GM12878 (cell line): ENCODE measurements around the gene FUBP3. TPM values are rescaled to one million over a fixed set of nuclear protein-coding genes. Genes with fewer than 3 reads are reported as not detected.

Experiments used
- ATAC-seq: fragments of 200-7000 bp; cut with Tn5 transposase; 3 replicates; pipeline ENCODE4 v1.9.1; 2020; ENCODE audit warnings: mild to moderate bottlenecking, moderate library complexity
- BruUV-seq: library from RNA; stranded (reverse); fragments of 400-500 nt; replicated peaks from 2 replicates; lab custom pipeline; 2021; lab: Mats Ljungman, UMichigan
- CTCF ChIA-PET: fragments of 300-600 bp; sonication (Branson Sonifier 250); formaldehyde crosslinking; extraction: SDS; loops from one replicate; lab custom pipeline; 2021; ENCODE audit warnings: inconsistent platforms; lab: Yijun Ruan, JAX
- POLR2A ChIA-PET: fragments of 350-600 bp; formaldehyde crosslinking; extraction: SDS; loops from one replicate; lab custom pipeline; 2021; ENCODE audit warnings: inconsistent platforms; lab: Charles Lee
- RAD21 ChIA-PET: fragments of 300-600 bp; sonication (Branson Sonifier 250); formaldehyde crosslinking; loops from one replicate; lab custom pipeline; 2023; ENCODE audit warnings: antibody characterized with exemption; ENCODE audit not compliant: unreplicated experiment; lab: Charles Lee
- SMC1A ChIA-PET: fragments of 300-600 bp; sonication (Branson Sonifier 250); formaldehyde crosslinking; loops from one replicate; lab custom pipeline; 2023; ENCODE audit not compliant: unreplicated experiment, uncharacterized antibody; lab: Charles Lee
- DNase-seq: peaks from one replicate; pipeline ENCODE4 v3.0.0-alpha.2; 2011; ENCODE audit warnings: low read depth, low spot score
- FAIRE-seq: peaks from 3 replicates; lab custom pipeline; 2011; peaks lifted over from hg19 to GRCh38; lab: Jason Lieb, UNC
- H2AFZ ChIP-seq: 2 replicates; pipeline ENCODE4 v1.6.0; 2011; ENCODE audit warnings: low read depth, low read length, control low read depth; ENCODE audit not compliant: control insufficient read depth
- H3K27ac ChIP-seq: 2 replicates; pipeline ENCODE4 v1.5.1; 2011; ENCODE audit warnings: control low read depth; ENCODE audit not compliant: control insufficient read depth, insufficient read depth
- H3K27me3 ChIP-seq, 2 experiments: replicated peaks in 1 of 2; 2 replicates each; pipeline versions ENCODE4 v1.6.0 to v1.6.1; 2011; ENCODE audit warnings: low read length in 1 of 2; ENCODE audit not compliant: control insufficient read depth in 2 of 2, insufficient read depth in 2 of 2
- H3K36me3 ChIP-seq, 2 experiments: 2 replicates each; pipeline ENCODE4 v1.5.1; 2011; ENCODE audit warnings: low read length in 1 of 2; ENCODE audit not compliant: control insufficient read depth in 2 of 2, insufficient read depth in 2 of 2
- H3K4me1 ChIP-seq: 2 replicates; pipeline ENCODE4 v1.6.1; 2011; ENCODE audit warnings: mild to moderate bottlenecking, low read length, moderate library complexity, mixed read lengths; ENCODE audit not compliant: control insufficient read depth, insufficient read depth
- H3K4me2 ChIP-seq: 2 replicates; pipeline ENCODE4 v1.6.0; 2011; ENCODE audit warnings: control low read depth; ENCODE audit not compliant: control insufficient read depth, insufficient read depth
- H3K4me3 ChIP-seq: fragments of 200-600 bp; sonication (generic); 2 replicates; pipeline ENCODE4 v1.5.1; 2016
- H3K79me2 ChIP-seq: 2 replicates; pipeline ENCODE4 v1.6.0; 2011; ENCODE audit warnings: low read length; ENCODE audit not compliant: control insufficient read depth, insufficient read depth
- H3K9ac ChIP-seq: 2 replicates; pipeline ENCODE4 v1.8.0; 2011; ENCODE audit warnings: low read length, control low read depth, mixed read lengths; ENCODE audit not compliant: control insufficient read depth, insufficient read depth
- H3K9me3 ChIP-seq: replicated peaks from 3 replicates; pipeline ENCODE4 v1.5.1; 2011; ENCODE audit warnings: mild to moderate bottlenecking, low read length; ENCODE audit not compliant: control insufficient read depth, insufficient read depth
- H4K20me1 ChIP-seq: 2 replicates; pipeline ENCODE4 v1.6.0; 2011; ENCODE audit not compliant: control insufficient read depth, insufficient read depth
- DPF2 ChIP-seq: fragments of 450-650 bp; IDR thresholded peaks from 2 replicates; pipeline ENCODE4 v1.6.1; 2017; ENCODE audit warnings: mild to moderate bottlenecking
- E2F4 ChIP-seq: IDR thresholded peaks from 2 replicates; pipeline ENCODE4 v1.6.1; 2012; ENCODE audit warnings: low read depth, low read length, improper control_type of control experiment
- EGR1 ChIP-seq, 2 experiments: IDR thresholded peaks; 1 replicate in 1 of 2; 2 replicates in 1 of 2; pipeline ENCODE4 v1.6.1; 2011 to 2012; ENCODE audit warnings: low read depth in 2 of 2, low read length in 2 of 2, borderline replicate concordance in 1 of 2, mild to moderate bottlenecking in 1 of 2, moderate library complexity in 1 of 2
- ELK1 ChIP-seq: IDR thresholded peaks from 2 replicates; pipeline ENCODE4 v1.6.1; 2012; ENCODE audit warnings: low read depth, low read length, improper control_type of control experiment
- JUND ChIP-seq: IDR thresholded peaks from 2 replicates; pipeline ENCODE4 v1.6.1; 2012; ENCODE audit warnings: low read depth, mild to moderate bottlenecking, low read length, improper control_type of control experiment, moderate library complexity
- MTA3 ChIP-seq: IDR thresholded peaks from 2 replicates; pipeline ENCODE4 v1.6.1; 2012; ENCODE audit warnings: low read length, inconsistent platforms, borderline replicate concordance
- WGBS: methylation state at CpG from one replicate; pipeline ENCODE4 v1.1.6; 2016; ENCODE audit warnings: low lambda C conversion rate; ENCODE audit not compliant: insufficient replicate concordance, insufficient coverage; ENCODE audit errors: missing lambda C conversion rate; 5-methylcytosine and 5-hydroxymethylcytosine counted together
- in situ Hi-C: fragments of 300-500 bp; cut with MboI; formaldehyde crosslinking; loops from 9 replicates; pipeline ENCODE4 v1.14.3; 2018; ENCODE audit warnings: mixed read lengths
- intact Hi-C: fragments of 100-400 bp; cut with micrococcal nuclease; formaldehyde crosslinking; loops from one replicate; pipeline ENCODE4 v1.14.2; 2022; ENCODE audit not compliant: unreplicated experiment
- polyA plus RNA-seq, 11 experiments: library from polyadenylated mRNA; depleted of rRNA in 4 of 11; unstranded in 6 of 11; stranded (reverse) in 5 of 11; fragments of >200 nt; fragmentation: Nextera tagmentation in 4 of 11; fragmentation: Illumina TruSeq in 1 of 11; extraction: Ambion mirVana in 4 of 11; extraction: Trizol in 1 of 11; gene quantifications; 1 replicate in 1 of 11; 2 replicates in 10 of 11; pipeline versions ENCODE4 v1.2.1 to v1.2.3, GENCODE V29; 2011 to 2016; ENCODE audit warnings: inconsistent platforms in 2 of 11, missing spikeins in 2 of 11, low read depth in 1 of 11
- total RNA-seq, 4 experiments: library from RNA; depleted of rRNA in 3 of 4; stranded (reverse); fragments of >200 nt in 3 of 4; fragmentation: Illumina TruSeq in 1 of 4; extraction: Trizol in 1 of 4; gene quantifications; 2 replicates each; pipeline versions ENCODE4 v1.2.1 to v1.2.3, GENCODE V29; 2013 to 2021

The FUBP3 gene
- total and polyA plus RNA-seq, 10 of the 15 experiments (the other 5 are each of a cell fraction or from before 2014, with no cell fraction given) = 2.4 to 49.4 (median 37.2) TPM

DNA sequence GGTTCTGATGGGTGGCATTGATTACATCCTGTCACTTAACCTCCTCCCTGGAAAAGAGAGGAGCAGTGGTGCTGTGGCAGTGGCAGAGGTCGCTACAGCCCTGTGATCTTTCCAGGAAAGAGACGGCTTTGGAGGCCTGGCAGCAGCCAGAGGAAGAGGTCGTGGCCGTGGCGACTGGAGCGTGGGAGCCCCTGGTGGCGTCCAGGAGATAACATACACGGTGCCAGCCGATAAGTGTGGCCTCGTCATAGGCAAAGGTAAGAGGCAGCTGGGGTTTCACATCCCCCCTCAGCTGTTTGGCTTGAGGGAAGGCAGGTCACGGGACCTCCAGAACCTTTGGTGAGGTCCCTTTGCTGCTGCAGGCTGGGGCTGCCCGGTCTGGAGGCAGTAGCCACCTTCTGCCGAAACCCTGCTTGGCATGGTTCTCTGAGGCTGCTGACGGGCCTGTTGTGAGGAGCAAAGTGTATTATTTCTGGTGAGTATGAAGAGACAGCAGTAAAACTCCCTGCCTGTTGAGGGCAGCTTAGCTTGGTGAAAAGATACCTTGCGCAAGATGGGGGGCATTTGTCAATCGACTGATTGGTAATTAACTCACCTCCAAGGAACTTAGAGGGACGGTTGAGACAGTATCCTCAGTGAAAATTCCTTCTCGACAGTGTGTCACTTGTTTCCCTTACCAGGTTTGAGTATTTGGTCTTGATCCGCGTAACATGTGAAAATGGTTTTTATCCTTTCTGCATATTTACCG lies 47.0 kb downstream of the FUBP3 start:
- Histone ChIP-seq H3K9ac (no peak overlapping the region), H3K4me2 (no peak overlapping the region), H2AFZ (no peak overlapping the region), H3K27me3 (no peaks in the 10 kb centered on the region), H3K27ac (no peak overlapping the region), H3K4me1 (no peaks in the 10 kb centered on the region), H3K9me3 (no peaks in the 10 kb centered on the region)
- in situ Hi-C loops (no loop called here), intact Hi-C loops (no loop called here)
- ATAC-seq (no peak), DNase-seq (no peak), FAIRE-seq (no peak)
- ChIA-PET SMC1A (no interaction called here), RAD21 (no interaction called here), POLR2A (no interaction called here), CTCF (no interaction called here)
- WGBS = 87% methylated on average over 21 of the region's 21 CpGs
- TF ChIP-seq DPF2 (no peak), ELK1 (no peak), E2F4 (no peak), MTA3 (no peak), JUND (no peak), EGR1 (IDR thresholded peaks at IDR 0.05; ENCODE audit: borderline replicate concordance in 1 of 2, low read depth in 2 of 2, low read length in 2 of 2) (no peak)
- TF ChIP-seq, all 136 proteins: peak for 0
- no peaks in the 10 kb centered on the region for H4K20me1 ChIP-seq
- no TSS peak for BruUV-seq
- no peaks in the 10 kb centered on the region for H3K79me2 ChIP-seq
- no peak overlapping the region for H3K4me3 ChIP-seq
- peaks cover 7 to 34% of the 10 kb centered on the region in 2 experiments; a peak in 3 of 4 replicates for H3K36me3 ChIP-seq
